AG09309 (cell line): ENCODE measurements around the gene PLXNA4.

ENCODE experiments used
- DNase-seq: peaks from one replicate; pipeline ENCODE4 v3.0.0-alpha.2; 2010; ENCODE audit warnings: low read depth
- H3K4me3 ChIP-seq: 2 replicates; pipeline ENCODE4 v1.5.1; 2011; ENCODE audit warnings: mild to moderate bottlenecking, low read depth, low read length, moderate library complexity; ENCODE audit not compliant: control insufficient read depth
- CTCF ChIP-seq: IDR thresholded peaks from 2 replicates; pipeline ENCODE4 v1.5.1; 2011; ENCODE audit warnings: mild to moderate bottlenecking, low read depth, low read length, inconsistent platforms; ENCODE audit not compliant: insufficient read depth, control insufficient read depth; ENCODE audit errors: missing control alignments

Gene PLXNA4

GRCh38 chr7:132145466-132145865 is 430.8 kb downstream of the PLXNA4 start:
- H3K4me3 ChIP-seq, result no peak overlapping the region
- peak; percentile 28 for TF ChIP-seq CTCF
- DNase-seq, result peak; percentile 71

GRCh38 chr7:132145063-132145462 is 431.2 kb downstream of the PLXNA4 start:
- DNase-seq, result no peak
- H3K4me3 ChIP-seq, result no peak overlapping the region
- TF ChIP-seq CTCF, result no peak

- TF ChIP-seq CTCF, result no peak
- H3K4me3 ChIP-seq, result no peak overlapping the region
- DNase-seq, result no peak
Measured at GRCh38 chr7:132142006-132142405, 434.3 kb downstream of the PLXNA4 start.

GRCh38 chr7:132141109-132141508 is 435.2 kb downstream of the PLXNA4 start:
- no peak for TF ChIP-seq CTCF
- peak; percentile 21 for DNase-seq
- H3K4me3 ChIP-seq, result no peak overlapping the region

GRCh38 chr7:132140341-132140740 is 435.9 kb downstream of the PLXNA4 start:
- no peak for DNase-seq
- no peak overlapping the region for H3K4me3 ChIP-seq
- TF ChIP-seq CTCF, result no peak

- no peak overlapping the region for H3K4me3 ChIP-seq
- TF ChIP-seq CTCF, result no peak
- no peak for DNase-seq
Measured at GRCh38 chr7:132138817-132139216, 437.5 kb downstream of the PLXNA4 start.

- no peak overlapping the region for H3K4me3 ChIP-seq
Measured at GRCh38 chr7:132137681-132138080, 438.6 kb downstream of the PLXNA4 start.

More at GRCh38 chr7:132137681-132138080, 438.6 kb downstream of the PLXNA4 start:
- no peak for DNase-seq
- no peak for TF ChIP-seq CTCF
